GM23248 (cell line): ENCODE results near the gene SLC17A1.

Experiments used
- EZH2 ChIP-seq: fragments of 200-600 bp; sonication (generic); IDR thresholded peaks from 2 replicates; pipeline ENCODE4 v1.6.1; 2018; ENCODE audit warnings: antibody characterized with exemption, mild to moderate bottlenecking; ENCODE audit not compliant: insufficient read depth, poor library complexity, severe bottlenecking
- EZH2phosphoT487 ChIP-seq: fragments of 200-600 bp; sonication (generic); IDR thresholded peaks from 2 replicates; pipeline ENCODE4 v1.6.1; 2018; ENCODE audit warnings: antibody characterized with exemption, moderate library complexity, mild to moderate bottlenecking, low read depth; ENCODE audit not compliant: insufficient read depth

DNA sequence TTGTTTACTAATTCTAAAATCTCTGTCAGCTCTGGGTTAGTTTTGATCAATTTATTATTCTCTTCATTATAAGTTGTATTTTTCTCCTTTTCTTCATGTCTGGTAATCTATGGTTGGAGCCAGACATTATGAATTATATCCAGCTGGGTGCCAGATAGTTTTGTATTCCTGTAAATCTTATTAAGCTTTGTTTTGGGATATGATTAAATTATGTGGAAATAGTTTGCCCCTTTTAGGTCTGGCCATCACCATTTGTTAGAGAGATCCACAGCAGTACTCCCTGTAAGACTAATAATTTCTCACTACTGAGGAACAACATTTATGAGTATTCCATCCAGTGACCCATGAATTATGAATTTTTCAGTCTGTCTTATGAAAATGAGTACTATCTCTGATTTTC is 20.9 kb upstream of the SLC17A1 start:
- TF ChIP-seq EZH2 (no peak), EZH2phosphoT487 (no peak)
